Liver (tissue), 9 donors: ENCODE measurements around the gene ZGRF1. TPM values are rescaled to one million over a fixed set of nuclear protein-coding genes. Genes with fewer than 3 reads are reported as not detected.

ENCODE experiments used
- DNase-seq: peaks from one replicate; pipeline ENCODE4 v3.0.0-alpha.2; 2017; ENCODE audit warnings: low spot score
- H3K27ac ChIP-seq, 2 donors: one replicate each; pipeline ENCODE4 v1.7.0; 2013; ENCODE audit warnings: inconsistent platforms in 2 of 2, low read length in 2 of 2, control low read depth in 1 of 2, low read depth in 1 of 2, mild to moderate bottlenecking in 1 of 2
- H3K27me3 ChIP-seq, 4 donors: one replicate each; pipeline versions ENCODE4 v1.6.1 to v1.7.0; 2013; ENCODE audit warnings: low read length in 3 of 4, inconsistent platforms in 1 of 4, mild to moderate bottlenecking in 1 of 4, moderate library complexity in 1 of 4; ENCODE audit not compliant: control insufficient read depth in 4 of 4, insufficient read depth in 4 of 4
- H3K36me3 ChIP-seq, 4 donors: one replicate each; pipeline versions ENCODE4 v1.6.1 to v1.7.0; 2013; ENCODE audit warnings: low read length in 3 of 4, mild to moderate bottlenecking in 3 of 4, low read depth in 1 of 4, moderate library complexity in 1 of 4; ENCODE audit not compliant: control insufficient read depth in 4 of 4, insufficient read depth in 3 of 4
- H3K4me1 ChIP-seq, 4 donors: one replicate each; pipeline versions ENCODE4 v1.6.1 to v1.7.0; 2013; ENCODE audit warnings: low read length in 3 of 4, mild to moderate bottlenecking in 3 of 4, moderate library complexity in 1 of 4; ENCODE audit not compliant: control insufficient read depth in 4 of 4, insufficient read depth in 4 of 4
- H3K4me3 ChIP-seq, 3 donors: one replicate each; pipeline versions ENCODE4 v1.6.1 to v1.7.0; 2013; ENCODE audit warnings: low read length in 3 of 3, control low read depth in 1 of 3, low read depth in 1 of 3, mild to moderate bottlenecking in 1 of 3
- H3K9ac ChIP-seq, 2 donors: one replicate each; pipeline ENCODE4 v1.7.0; 2013; ENCODE audit warnings: low read length in 2 of 2, mild to moderate bottlenecking in 2 of 2, moderate library complexity in 2 of 2, control low read depth in 1 of 2, low read depth in 1 of 2
- H3K9me3 ChIP-seq, 4 donors: one replicate each; pipeline versions ENCODE4 v1.6.1 to v1.7.0; 2013; ENCODE audit warnings: low read length in 3 of 4; ENCODE audit not compliant: control insufficient read depth in 4 of 4
- FOXA1 ChIP-seq: IDR thresholded peaks from 2 replicates; pipeline ENCODE4 v1.6.1; 2016; ENCODE audit warnings: antibody characterized with exemption
- FOXA2 ChIP-seq: IDR thresholded peaks from 2 replicates; pipeline ENCODE4 v1.6.1; 2016; ENCODE audit warnings: antibody characterized with exemption
- GABPA ChIP-seq, 2 donors: IDR thresholded peaks in 1 of 2; conservative IDR thresholded peaks in 1 of 2; 2 replicates each; pipeline ENCODE4 v1.6.1; 2016; ENCODE audit warnings: antibody characterized with exemption in 2 of 2, mild to moderate bottlenecking in 1 of 2, moderate library complexity in 1 of 2
- HNF4A ChIP-seq, 2 donors: conservative IDR thresholded peaks; 2 replicates each; pipeline ENCODE4 v1.6.1; 2016; ENCODE audit warnings: antibody characterized with exemption in 2 of 2, mild to moderate bottlenecking in 2 of 2
- JUND ChIP-seq, 2 donors: IDR thresholded peaks; 2 replicates each; pipeline ENCODE4 v1.6.1; 2016; ENCODE audit warnings: antibody characterized with exemption in 2 of 2
- MAX ChIP-seq: IDR thresholded peaks from 2 replicates; pipeline ENCODE4 v1.6.1; 2016; ENCODE audit warnings: antibody characterized with exemption
- NR2F2 ChIP-seq: IDR thresholded peaks from 2 replicates; pipeline ENCODE4 v1.6.1; 2016; ENCODE audit warnings: antibody characterized with exemption
- RAD21 ChIP-seq, 2 donors: IDR thresholded peaks; 2 replicates each; pipeline ENCODE4 v1.6.1; 2016; ENCODE audit warnings: antibody characterized with exemption in 2 of 2, mild to moderate bottlenecking in 2 of 2
- REST ChIP-seq: IDR thresholded peaks from 2 replicates; pipeline ENCODE4 v1.6.1; 2016; ENCODE audit warnings: antibody characterized with exemption, mild to moderate bottlenecking
- RXRA ChIP-seq, 2 donors: IDR thresholded peaks; 2 replicates each; pipeline ENCODE4 v1.6.1; 2017 to 2018; ENCODE audit warnings: antibody characterized with exemption in 2 of 2, mild to moderate bottlenecking in 1 of 2
- SP1 ChIP-seq: IDR thresholded peaks from 2 replicates; pipeline ENCODE4 v1.6.1; 2018; ENCODE audit warnings: antibody characterized with exemption, mild to moderate bottlenecking
- TAF1 ChIP-seq: conservative IDR thresholded peaks from 2 replicates; pipeline ENCODE4 v1.6.1; 2016; ENCODE audit warnings: antibody characterized with exemption, mild to moderate bottlenecking
- YY1 ChIP-seq: IDR thresholded peaks from 2 replicates; pipeline ENCODE4 v1.6.1; 2016; ENCODE audit warnings: antibody characterized with exemption, mild to moderate bottlenecking
- ZBTB33 ChIP-seq: IDR thresholded peaks from 2 replicates; pipeline ENCODE4 v1.6.1; 2016; ENCODE audit warnings: antibody characterized with exemption
- WGBS: extraction: QIAGEN DNeasy Blood & Tissue Kit; methylation state at CpG from one replicate; pipeline ENCODE4 v1.1.7; 2013; 5-methylcytosine and 5-hydroxymethylcytosine counted together
- polyA plus RNA-seq, 2 donors: library from polyadenylated mRNA; stranded (reverse) in 1 of 2; unstranded in 1 of 2; fragments of 200-250 nt in 1 of 2; fragments of >200 nt in 1 of 2; fragmentation: Nextera tagmentation in 1 of 2; extraction: Ambion mirVana in 1 of 2; gene quantifications; one replicate each; pipeline versions ENCODE4 v1.2.1 to v1.2.3, GENCODE V29; 2013 to 2015
- total RNA-seq, 2 donors: library from RNA; depleted of rRNA; stranded (reverse); fragments of >200 nt; gene quantifications; one replicate each; pipeline ENCODE4 v1.2.3, GENCODE V29; 2014
- TF ChIP-seq, protein P1 (sequence below): fragments of 150-350 bp; IDR thresholded peaks from 2 replicates; pipeline ENCODE4 v1.5.1; 2017; ENCODE audit warnings: improper control_type of control experiment, low read depth, low read length; ENCODE audit not compliant: missing input control
- donor health status: healthy.
- donor health status: healthy.
- donor health status: healthy.
- donor health status: healthy.
- donor health status: healthy.

ZGRF1 gene
- total and polyA plus RNA-seq, 4 donors: 0.38 to 12.7 (median 2.1) TPM

DNA sequence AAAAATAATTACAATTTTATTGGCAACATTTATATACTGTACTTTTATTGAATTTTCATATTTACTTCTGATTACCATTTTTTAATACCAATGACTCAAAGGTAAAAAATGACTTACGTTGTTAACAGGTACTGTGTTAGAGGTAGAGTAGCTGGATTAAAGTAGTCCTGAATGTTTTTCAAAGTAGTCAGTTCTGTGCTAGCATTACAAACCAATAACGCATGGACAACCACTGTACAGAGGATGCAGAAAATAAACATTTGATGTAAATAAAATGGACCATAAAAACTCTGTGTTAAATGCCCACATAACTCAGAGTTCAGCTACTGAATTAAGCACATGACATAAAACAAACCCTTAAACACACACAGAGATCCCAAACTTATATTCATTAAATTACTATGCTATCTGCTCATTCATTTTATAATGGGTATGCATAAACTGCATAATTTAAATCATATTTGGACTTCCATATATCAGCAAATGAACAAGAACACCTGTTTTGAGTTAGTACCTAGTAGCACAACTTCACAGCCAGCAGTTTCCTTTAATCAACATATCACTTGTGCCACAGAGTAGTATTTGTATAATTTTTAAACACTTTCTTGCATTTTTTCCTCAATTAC lies 74.3 kb downstream of the ZGRF1 start:
- no peaks in the 10 kb centered on the region for H3K36me3 ChIP-seq
- no peak for DNase-seq
- H3K4me1 ChIP-seq: no peaks in the 10 kb centered on the region
- no peak for TF ChIP-seq HNF4A (conservative IDR thresholded peaks at IDR 0.05)
- no peak overlapping the region for H3K27ac ChIP-seq
- no peaks in the 10 kb centered on the region for H3K27me3 ChIP-seq
- no peaks in the 10 kb centered on the region for H3K9me3 ChIP-seq
- WGBS: 98% methylated on average over 2 of the region's 2 CpGs
- H3K9ac ChIP-seq: no peak overlapping the region
- no peak overlapping the region for H3K4me3 ChIP-seq

GRCh38 chr4:112560084-112560483 lies 76.6 kb downstream of the ZGRF1 start:
- DNase-seq: no peak
- H3K27me3 ChIP-seq: no peaks in the 10 kb centered on the region
- 82% methylated on average over 2 of the region's 2 CpGs for WGBS
- H3K9ac ChIP-seq: no peak overlapping the region
- no peak overlapping the region for H3K4me3 ChIP-seq
- TF ChIP-seq TAF1: no peak
- TF ChIP-seq FOXA2: no peak
- no peak for TF ChIP-seq RXRA (IDR thresholded peaks at IDR 0.05)
- TF ChIP-seq GABPA (IDR thresholded peaks at IDR 0.05 in 1 of 2, conservative IDR thresholded peaks at IDR 0.05 in 1 of 2): no peak
- no peak for TF ChIP-seq ZBTB33
- TF ChIP-seq RAD21 (IDR thresholded peaks at IDR 0.05): no peak
- TF ChIP-seq FOXA1: no peak
- TF ChIP-seq YY1: no peak
- no peak for TF ChIP-seq HNF4A (conservative IDR thresholded peaks at IDR 0.05)
- no peak for TF ChIP-seq JUND (IDR thresholded peaks at IDR 0.05)
- no peak for TF ChIP-seq MAX
- no peaks in the 10 kb centered on the region for H3K36me3 ChIP-seq
- no peaks in the 10 kb centered on the region for H3K9me3 ChIP-seq
- H3K27ac ChIP-seq: no peak overlapping the region
- H3K4me1 ChIP-seq: no peaks in the 10 kb centered on the region

- Histone ChIP-seq H3K4me1 (no peaks in the 10 kb centered on the region), H3K36me3 (no peaks in the 10 kb centered on the region), H3K27ac (no peak overlapping the region), H3K27me3 (no peaks in the 10 kb centered on the region), H3K9ac (no peak overlapping the region), H3K9me3 (no peaks in the 10 kb centered on the region), H3K4me3 (no peak overlapping the region)
- no peak for DNase-seq
- no peak for TF ChIP-seq ZBTB33
- TF ChIP-seq NR2F2: no peak
- no peak for TF ChIP-seq RAD21 (IDR thresholded peaks at IDR 0.05)
- TF ChIP-seq MAX: no peak
- TF ChIP-seq FOXA1: no peak
- TF ChIP-seq REST: no peak
- no peak for TF ChIP-seq SP1
- TF ChIP-seq, protein P1, sequence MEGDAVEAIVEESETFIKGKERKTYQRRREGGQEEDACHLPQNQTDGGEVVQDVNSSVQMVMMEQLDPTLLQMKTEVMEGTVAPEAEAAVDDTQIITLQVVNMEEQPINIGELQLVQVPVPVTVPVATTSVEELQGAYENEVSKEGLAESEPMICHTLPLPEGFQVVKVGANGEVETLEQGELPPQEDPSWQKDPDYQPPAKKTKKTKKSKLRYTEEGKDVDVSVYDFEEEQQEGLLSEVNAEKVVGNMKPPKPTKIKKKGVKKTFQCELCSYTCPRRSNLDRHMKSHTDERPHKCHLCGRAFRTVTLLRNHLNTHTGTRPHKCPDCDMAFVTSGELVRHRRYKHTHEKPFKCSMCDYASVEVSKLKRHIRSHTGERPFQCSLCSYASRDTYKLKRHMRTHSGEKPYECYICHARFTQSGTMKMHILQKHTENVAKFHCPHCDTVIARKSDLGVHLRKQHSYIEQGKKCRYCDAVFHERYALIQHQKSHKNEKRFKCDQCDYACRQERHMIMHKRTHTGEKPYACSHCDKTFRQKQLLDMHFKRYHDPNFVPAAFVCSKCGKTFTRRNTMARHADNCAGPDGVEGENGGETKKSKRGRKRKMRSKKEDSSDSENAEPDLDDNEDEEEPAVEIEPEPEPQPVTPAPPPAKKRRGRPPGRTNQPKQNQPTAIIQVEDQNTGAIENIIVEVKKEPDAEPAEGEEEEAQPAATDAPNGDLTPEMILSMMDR: no peak
- no peak for TF ChIP-seq YY1
- no peak for TF ChIP-seq HNF4A (conservative IDR thresholded peaks at IDR 0.05)
- TF ChIP-seq GABPA (IDR thresholded peaks at IDR 0.05 in 1 of 2, conservative IDR thresholded peaks at IDR 0.05 in 1 of 2): no peak
- no peak for TF ChIP-seq JUND (IDR thresholded peaks at IDR 0.05)
- TF ChIP-seq RXRA (IDR thresholded peaks at IDR 0.05): no peak
- 96% methylated on average over 3 of the region's 3 CpGs for WGBS
Observed at GRCh38 chr4:112559053-112559452, 77.7 kb downstream of the ZGRF1 start.
